Ishikawa (cell line): Measurements from ENCODE around the gene SLC39A7.

Source experiments
- CEBPB ChIP-seq: IDR thresholded peaks from 2 replicates; pipeline ENCODE4 v1.6.1; 2012
- CREB1 ChIP-seq: IDR thresholded peaks from 2 replicates; pipeline ENCODE4 v1.6.1; 2012; ENCODE audit warnings: low read depth
- EGR1 ChIP-seq: IDR thresholded peaks from 2 replicates; pipeline ENCODE4 v1.6.1; 2012
- EP300 ChIP-seq: IDR thresholded peaks from 2 replicates; pipeline ENCODE4 v1.6.1; 2012; ENCODE audit warnings: borderline replicate concordance
- FOXM1 ChIP-seq: IDR thresholded peaks from 2 replicates; pipeline ENCODE4 v1.6.1; 2012; ENCODE audit warnings: low read depth, borderline replicate concordance
- MAX ChIP-seq: IDR thresholded peaks from 2 replicates; pipeline ENCODE4 v1.6.1; 2012
- NFIC ChIP-seq: IDR thresholded peaks from 2 replicates; pipeline ENCODE4 v1.6.1; 2012
- RAD21 ChIP-seq: IDR thresholded peaks from 2 replicates; pipeline ENCODE4 v1.6.1; 2012; ENCODE audit warnings: low read depth
- REST ChIP-seq: IDR thresholded peaks from 2 replicates; pipeline ENCODE4 v1.6.1; 2012; ENCODE audit warnings: low read depth, mild to moderate bottlenecking
- TAF1 ChIP-seq: IDR thresholded peaks from 2 replicates; pipeline ENCODE4 v1.6.1; 2012; ENCODE audit warnings: low read depth, mild to moderate bottlenecking
- TCF12 ChIP-seq: IDR thresholded peaks from 2 replicates; pipeline ENCODE4 v1.6.1; 2012; ENCODE audit warnings: low read depth
- TEAD4 ChIP-seq: IDR thresholded peaks from 2 replicates; pipeline ENCODE4 v1.6.1; 2012
- USF1 ChIP-seq: IDR thresholded peaks from 2 replicates; pipeline ENCODE4 v1.6.1; 2012
- YY1 ChIP-seq: IDR thresholded peaks from 2 replicates; pipeline ENCODE4 v1.6.1; 2012; ENCODE audit warnings: low read depth
- ZBTB7A ChIP-seq: IDR thresholded peaks from 2 replicates; pipeline ENCODE4 v1.6.1; 2012; ENCODE audit warnings: low read depth

Gene SLC39A7

GRCh38 chr6:33194431-33194979 is 6.2 kb upstream of the SLC39A7 start:
- TF ChIP-seq MAX = no peak
- no peak for TF ChIP-seq TEAD4
- no peak for TF ChIP-seq EGR1
- no peak for TF ChIP-seq TCF12
- no peak for TF ChIP-seq ZBTB7A
- no peak for TF ChIP-seq NFIC
- TF ChIP-seq TAF1 = no peak
- TF ChIP-seq CREB1 = no peak
- no peak for TF ChIP-seq EP300

- TF ChIP-seq TEAD4 = 0 out of 2 replicates have a peak, but pooled peaks have one; percentile 5
- no peak for TF ChIP-seq FOXM1
- TF ChIP-seq REST = peak; percentile 85
- no peak for TF ChIP-seq ZBTB7A
- peak; percentile 48; the same call in 1 of the 2 replicates for TF ChIP-seq NFIC
- no peak for TF ChIP-seq TCF12
- TF ChIP-seq EGR1 = no peak
- TF ChIP-seq YY1 = 0 out of 2 replicates have a peak, but pooled peaks have one; percentile 43
- TF ChIP-seq CEBPB = no peak
- TF ChIP-seq MAX = no peak
- no peak for TF ChIP-seq EP300
- TF ChIP-seq TAF1 = no peak
- no peak for TF ChIP-seq USF1
- no peak for TF ChIP-seq RAD21
- no peak for TF ChIP-seq CREB1
Measured at GRCh38 chr6:33195304-33196165, 5.1 kb upstream of the SLC39A7 start.

GRCh38 chr6:33197431-33198048 is 3.1 kb upstream of the SLC39A7 start:
- TF ChIP-seq REST = no peak
- peak; percentile 71 for TF ChIP-seq RAD21

GRCh38 chr6:33198159-33198852 is 2.4 kb upstream of the SLC39A7 start:
- TF ChIP-seq EP300 = no peak
- no peak for TF ChIP-seq TCF12
- TF ChIP-seq YY1 = no peak
- TF ChIP-seq CREB1 = no peak
- TF ChIP-seq EGR1 = no peak
- no peak for TF ChIP-seq USF1
- TF ChIP-seq TAF1 = no peak
- TF ChIP-seq TEAD4 = no peak
- TF ChIP-seq RAD21 = no peak

GRCh38 chr6:33198853-33199436 is 1.7 kb upstream of the SLC39A7 start:
- TF ChIP-seq CREB1 (no peak), EGR1 (no peak), FOXM1 (no peak), MAX (no peak), USF1 (no peak), NFIC (no peak), TEAD4 (no peak), YY1 (no peak), TAF1 (no peak), RAD21 (no peak), CEBPB (no peak)
